GM10266 (cell line): ENCODE data around the gene METTL25B.
A peak's percentile ranks its signal among the peaks of the same experiment; 100 is the strongest.

ENCODE experiments used
- DNase-seq: peaks from one replicate; pipeline ENCODE4 v3.0.0; 2012; ENCODE audit errors: extremely low spot score
- TF ChIP-seq, protein P1 (sequence below): IDR thresholded peaks from 2 replicates; pipeline ENCODE4 v1.5.1; 2012; ENCODE audit warnings: mild to moderate bottlenecking, low read depth; ENCODE audit not compliant: control insufficient read depth, insufficient read depth; ENCODE audit errors: missing control alignments

The METTL25B gene

DNA sequence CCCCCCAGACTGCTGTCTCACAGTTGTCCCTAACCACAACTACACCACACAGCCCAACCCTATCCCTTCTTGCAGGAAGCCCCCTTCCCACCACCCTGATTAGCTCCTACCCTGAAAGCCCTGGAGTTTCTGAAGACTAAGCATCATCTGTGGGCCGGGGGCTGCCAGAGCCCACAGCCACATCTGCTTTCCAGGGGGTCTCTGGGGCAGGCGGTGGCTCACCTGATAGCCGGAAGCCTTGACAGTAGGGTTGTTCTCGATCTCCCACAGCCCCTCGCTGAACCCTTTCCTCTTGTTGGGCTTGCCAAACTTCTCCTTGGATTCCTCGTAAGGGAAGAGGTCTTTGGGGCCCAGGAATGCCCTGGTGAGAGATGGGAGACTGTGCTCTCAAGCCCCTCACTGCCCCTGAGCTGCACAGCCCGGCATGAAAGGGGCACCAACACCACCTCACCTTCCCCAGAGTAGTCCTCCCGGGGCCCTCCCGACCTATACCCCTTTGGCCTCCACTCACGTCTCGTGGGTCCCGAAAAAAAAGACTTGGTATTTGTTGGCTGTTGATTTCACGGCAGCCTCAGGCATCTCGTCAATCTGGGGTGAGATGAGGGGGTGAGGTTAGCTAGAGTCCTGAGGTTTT, 16.6 kb downstream of the METTL25B start:
- TF ChIP-seq, protein P1, sequence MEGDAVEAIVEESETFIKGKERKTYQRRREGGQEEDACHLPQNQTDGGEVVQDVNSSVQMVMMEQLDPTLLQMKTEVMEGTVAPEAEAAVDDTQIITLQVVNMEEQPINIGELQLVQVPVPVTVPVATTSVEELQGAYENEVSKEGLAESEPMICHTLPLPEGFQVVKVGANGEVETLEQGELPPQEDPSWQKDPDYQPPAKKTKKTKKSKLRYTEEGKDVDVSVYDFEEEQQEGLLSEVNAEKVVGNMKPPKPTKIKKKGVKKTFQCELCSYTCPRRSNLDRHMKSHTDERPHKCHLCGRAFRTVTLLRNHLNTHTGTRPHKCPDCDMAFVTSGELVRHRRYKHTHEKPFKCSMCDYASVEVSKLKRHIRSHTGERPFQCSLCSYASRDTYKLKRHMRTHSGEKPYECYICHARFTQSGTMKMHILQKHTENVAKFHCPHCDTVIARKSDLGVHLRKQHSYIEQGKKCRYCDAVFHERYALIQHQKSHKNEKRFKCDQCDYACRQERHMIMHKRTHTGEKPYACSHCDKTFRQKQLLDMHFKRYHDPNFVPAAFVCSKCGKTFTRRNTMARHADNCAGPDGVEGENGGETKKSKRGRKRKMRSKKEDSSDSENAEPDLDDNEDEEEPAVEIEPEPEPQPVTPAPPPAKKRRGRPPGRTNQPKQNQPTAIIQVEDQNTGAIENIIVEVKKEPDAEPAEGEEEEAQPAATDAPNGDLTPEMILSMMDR, result no peak
- DNase-seq, result no peak

DNA sequence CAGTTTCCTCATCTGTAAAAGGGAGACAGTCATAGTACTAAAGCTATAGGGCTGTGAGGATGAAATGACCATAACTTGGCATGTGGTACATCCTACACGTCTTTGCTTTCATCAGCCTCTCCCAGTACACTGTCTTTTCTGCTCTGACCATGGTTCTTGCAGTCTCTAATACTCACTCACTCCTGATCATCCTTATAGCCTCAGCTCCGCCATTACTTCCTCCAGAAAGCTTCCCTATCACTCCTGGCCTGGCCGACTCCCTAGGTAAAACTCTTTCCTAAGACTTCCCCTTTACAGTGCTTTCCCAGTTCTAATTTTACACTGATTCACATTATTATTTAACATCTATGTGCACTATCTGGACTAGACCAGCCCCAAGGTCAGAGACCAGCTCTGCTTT, 17.6 kb downstream of the METTL25B start:
- no peak for DNase-seq
- TF ChIP-seq, protein P1, result no peak

DNA sequence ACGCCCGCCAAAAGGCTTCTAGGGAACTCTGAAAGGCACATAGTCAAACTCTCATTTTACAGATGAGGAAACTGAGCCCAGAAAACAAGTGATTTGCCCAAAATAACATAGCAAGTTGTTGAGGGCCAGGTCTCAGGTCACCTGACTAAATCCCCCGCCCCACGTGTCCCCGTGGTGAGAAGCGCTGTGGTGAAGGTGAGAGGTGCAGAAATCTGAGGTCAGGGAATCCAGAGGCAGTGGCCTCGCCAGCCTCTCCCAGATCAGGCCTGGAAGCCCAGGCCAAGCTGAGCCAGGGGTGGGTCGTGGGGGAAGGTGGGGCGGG, 18.1 kb downstream of the METTL25B start:
- DNase-seq, result no peak
- TF ChIP-seq, protein P1, result no peak

DNA sequence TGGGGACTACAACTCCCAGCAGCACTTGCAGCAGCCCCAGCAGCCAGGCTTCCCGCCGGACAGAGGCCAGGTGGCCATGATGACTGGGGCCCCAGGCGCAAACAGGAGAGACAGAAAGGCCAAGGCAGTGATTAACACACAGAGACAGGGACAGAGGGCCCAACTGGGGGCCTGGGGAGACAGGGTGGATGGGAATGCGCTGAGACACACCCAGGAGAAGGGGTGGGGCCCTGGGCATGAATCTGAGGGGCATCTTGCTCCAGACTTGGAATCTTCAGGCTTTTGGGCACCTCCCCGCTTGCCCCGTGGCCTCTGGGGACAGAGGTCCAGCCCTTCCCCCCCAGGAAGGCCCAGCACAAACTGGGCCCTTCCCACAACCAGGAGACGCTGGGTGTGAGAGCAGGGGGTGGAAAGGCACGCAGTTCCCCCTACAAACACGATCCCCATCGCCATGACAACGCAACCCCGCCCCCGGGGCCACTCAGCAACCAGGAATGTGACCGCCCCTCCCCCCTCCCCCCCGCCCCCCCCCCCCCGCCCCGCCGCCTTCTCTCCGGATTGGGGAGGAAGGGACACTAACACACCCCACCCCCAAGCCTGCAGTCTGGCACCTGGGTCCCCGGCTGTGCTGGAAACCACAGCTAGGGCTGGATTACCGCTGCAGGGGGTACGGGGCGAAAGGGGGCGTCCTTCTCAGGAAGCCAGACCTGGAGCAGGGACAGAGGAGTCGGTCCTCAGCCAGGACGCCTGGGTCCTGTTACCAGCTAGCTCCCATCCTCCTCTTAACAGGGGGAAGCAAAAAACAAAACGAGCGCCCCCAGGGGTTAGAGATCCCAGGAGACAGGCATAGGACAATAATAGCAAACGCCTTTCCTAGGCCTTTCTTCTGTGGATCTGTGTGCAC, 18.7 kb downstream of the METTL25B start:
- peak; percentile 61 for DNase-seq
- TF ChIP-seq, protein P1, result peak; percentile 19

DNA sequence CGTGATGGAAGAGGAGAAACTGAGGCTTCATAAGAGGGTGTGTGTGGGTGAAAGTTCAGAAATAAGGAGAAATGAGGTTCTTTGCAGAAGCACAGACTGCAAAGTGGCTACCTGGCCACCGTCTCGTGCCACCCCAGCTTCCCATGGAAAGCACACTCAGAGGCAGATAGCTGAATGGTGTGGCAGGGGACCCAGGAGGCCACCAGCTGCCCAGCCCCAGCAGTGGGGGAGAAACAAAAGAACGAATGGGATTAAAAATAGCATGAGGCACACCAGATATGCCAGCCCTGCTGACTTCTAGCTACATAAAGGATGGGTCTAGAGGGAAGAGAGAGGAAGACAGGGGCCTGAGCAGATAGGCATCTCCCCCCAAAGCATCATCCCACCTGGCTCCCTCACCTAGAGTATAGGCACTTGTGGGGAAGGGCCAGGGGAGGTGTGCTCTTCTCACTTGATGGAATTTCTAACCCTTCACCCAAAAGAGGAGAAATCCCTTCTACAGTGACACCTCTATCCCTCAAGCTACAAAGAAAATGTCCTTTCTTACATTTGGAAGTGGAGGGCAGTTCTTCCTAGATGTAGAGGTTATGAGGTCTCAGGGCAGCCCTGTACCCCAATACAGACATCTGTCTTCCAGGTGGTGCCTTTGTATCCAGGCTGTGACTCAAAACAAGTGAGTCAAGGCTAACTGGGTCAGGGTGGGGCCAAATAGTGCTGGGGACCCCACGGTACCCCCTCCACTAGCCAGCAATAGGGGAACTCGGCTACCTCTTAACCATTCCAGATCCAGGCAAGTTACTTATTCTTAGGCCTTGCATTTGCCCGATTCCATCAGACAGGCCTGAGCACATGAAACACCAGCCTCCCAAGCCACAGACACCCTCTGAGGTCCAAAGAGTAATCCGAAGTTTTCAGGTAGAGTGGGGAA, 19.7 kb downstream of the METTL25B start:
- no peak for DNase-seq
- TF ChIP-seq, protein P1, result no peak

DNA sequence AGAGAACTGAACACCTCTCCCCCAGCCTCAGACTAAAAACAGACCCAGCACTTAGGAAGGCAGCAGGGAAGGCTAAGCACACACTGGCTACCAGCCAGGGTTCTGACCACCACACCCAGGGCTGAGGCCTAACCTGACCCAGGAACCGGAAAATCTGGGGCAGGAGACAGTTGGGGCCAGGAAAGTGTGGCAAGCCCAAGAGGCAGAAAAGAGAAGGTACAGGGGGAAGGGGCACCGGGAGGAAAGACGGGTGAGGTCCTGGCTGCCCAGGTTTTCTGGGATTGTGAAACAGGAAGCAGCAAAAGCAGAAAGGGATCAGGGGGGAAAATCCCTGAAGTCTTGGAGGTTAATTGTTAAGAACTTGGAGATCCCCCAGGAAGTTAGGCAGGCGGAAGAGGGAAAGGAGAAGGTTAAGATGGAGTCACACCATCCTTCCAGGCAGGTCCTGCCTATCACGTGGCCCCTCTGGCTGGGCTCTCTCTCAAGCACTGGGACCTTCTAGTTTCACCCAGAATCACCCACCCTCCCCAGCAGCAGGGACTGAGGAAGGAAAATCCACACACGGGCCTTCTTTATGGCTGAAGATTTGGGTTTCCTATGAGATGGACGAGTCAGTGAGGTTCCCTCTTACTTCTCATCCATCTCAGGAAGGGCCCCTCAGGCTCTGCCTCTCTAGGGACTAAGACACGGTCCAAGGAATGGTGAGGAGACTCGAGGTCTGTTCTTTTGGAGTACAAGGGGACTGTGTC, 20.6 kb downstream of the METTL25B start:
- no peak for DNase-seq
- TF ChIP-seq, protein P1, result no peak
